Panc1 (cell line): ENCODE results near the gene ANKMY1. TPM values are rescaled to one million over a fixed set of nuclear protein-coding genes. Genes with fewer than 3 reads are reported as not detected.

Experiments used
- ATAC-seq: fragments of 200-7000 bp; cut with Tn5 transposase; 2 replicates; pipeline ENCODE4 v1.9.1; 2020; ENCODE audit warnings: mild to moderate bottlenecking, moderate library complexity
- BruUV-seq: library from RNA; stranded (reverse); fragments of 400-500 nt; replicated peaks from 2 replicates; lab custom pipeline; 2021; lab: Mats Ljungman, UMichigan
- CTCF ChIA-PET: fragments of 300-600 bp; sonication (Branson Sonifier 250); formaldehyde crosslinking; loops from one replicate; lab custom pipeline; 2022; ENCODE audit warnings: antibody characterized with exemption; lab: Charles Lee
- POLR2A ChIA-PET: fragments of 300-600 bp; sonication (Branson Sonifier 250); formaldehyde crosslinking; loops from one replicate; lab custom pipeline; 2022; ENCODE audit warnings: antibody characterized with exemption; lab: Charles Lee
- DNase-seq: peaks from one replicate; pipeline ENCODE4 v3.0.0-alpha.2; 2010; ENCODE audit warnings: low read depth, low spot score
- H3K27ac ChIP-seq: 2 replicates; pipeline ENCODE4 v1.5.1; 2011; ENCODE audit warnings: mild to moderate bottlenecking, low read length, inconsistent platforms
- H3K27me3 ChIP-seq: fragments of 200-500 bp; sonication (Bioruptor generic); 2 replicates; pipeline ENCODE4 v1.6.0; 2014; ENCODE audit warnings: low read length, inconsistent platforms; ENCODE audit not compliant: control insufficient read depth, insufficient read depth
- H3K36me3 ChIP-seq: fragments of 200-500 bp; sonication (Bioruptor generic); 2 replicates; pipeline ENCODE4 v1.5.1; 2014; ENCODE audit warnings: inconsistent platforms, mild to moderate bottlenecking, low read length, moderate library complexity; ENCODE audit not compliant: control insufficient read depth, insufficient read depth
- H3K4me1 ChIP-seq: 2 replicates; pipeline ENCODE4 v1.5.1; 2011; ENCODE audit warnings: inconsistent platforms, mild to moderate bottlenecking, low read length, moderate library complexity; ENCODE audit not compliant: control insufficient read depth, insufficient read depth
- H3K4me3 ChIP-seq, 2 experiments: 2 replicates each; pipeline ENCODE4 v1.5.1; 2011 to 2012; ENCODE audit warnings: low read depth in 2 of 2, low read length in 2 of 2, mild to moderate bottlenecking in 2 of 2, inconsistent platforms in 1 of 2, moderate library complexity in 1 of 2
- H3K9me3 ChIP-seq: fragments of 200-500 bp; sonication (Bioruptor generic); 2 replicates; pipeline ENCODE4 v1.5.1; 2014; ENCODE audit warnings: low read depth, mild to moderate bottlenecking, inconsistent platforms, low read length, moderate library complexity; ENCODE audit not compliant: control insufficient read depth, insufficient read depth
- CTCF ChIP-seq: fragments of 450-650 bp; IDR thresholded peaks from 2 replicates; pipeline ENCODE4 v1.5.1; 2017; ENCODE audit warnings: mild to moderate bottlenecking
- POLR2AphosphoS5 ChIP-seq: IDR thresholded peaks from 2 replicates; pipeline ENCODE4 v1.6.1; 2012; ENCODE audit warnings: mild to moderate bottlenecking, low read depth, low read length, moderate library complexity
- SIN3A ChIP-seq: IDR thresholded peaks from 2 replicates; pipeline ENCODE4 v1.6.1; 2012; ENCODE audit warnings: low read depth, mild to moderate bottlenecking, low read length, moderate library complexity, borderline replicate concordance; ENCODE audit not compliant: insufficient read depth
- TCF7L2 ChIP-seq: IDR thresholded peaks from 2 replicates; pipeline ENCODE4 v1.6.1; 2011; ENCODE audit warnings: mild to moderate bottlenecking, low read depth, low read length, inconsistent platforms
- in situ Hi-C: cut with HindIII; loops from 2 replicates; pipeline ENCODE4 v1.10.0; 2016; ENCODE audit warnings: low sequenced_read_pairs, low pct_unique_long_range_greater_than_20kb
- intact Hi-C: fragments of 100-400 bp; cut with micrococcal nuclease; formaldehyde crosslinking; loops from one replicate; pipeline ENCODE4 v1.10.0; 2022; ENCODE audit not compliant: unreplicated experiment
- total RNA-seq: library from RNA; stranded (reverse); gene quantifications from one replicate; pipeline ENCODE4 v1.2.1, GENCODE V29; 2021; ENCODE audit not compliant: unreplicated experiment
- TF ChIP-seq, protein P1 (sequence below), 2 experiments: IDR thresholded peaks; 2 replicates each; pipeline ENCODE4 v1.6.1; 2011 to 2012; ENCODE audit warnings: low read depth in 2 of 2, control low read depth in 1 of 2, low read length in 1 of 2, mild to moderate bottlenecking in 1 of 2, moderate library complexity in 1 of 2; ENCODE audit not compliant: insufficient read depth in 1 of 2

Gene ANKMY1
- total RNA-seq, 1 experiment from 2014 or later, result 19.5 TPM

DNA sequence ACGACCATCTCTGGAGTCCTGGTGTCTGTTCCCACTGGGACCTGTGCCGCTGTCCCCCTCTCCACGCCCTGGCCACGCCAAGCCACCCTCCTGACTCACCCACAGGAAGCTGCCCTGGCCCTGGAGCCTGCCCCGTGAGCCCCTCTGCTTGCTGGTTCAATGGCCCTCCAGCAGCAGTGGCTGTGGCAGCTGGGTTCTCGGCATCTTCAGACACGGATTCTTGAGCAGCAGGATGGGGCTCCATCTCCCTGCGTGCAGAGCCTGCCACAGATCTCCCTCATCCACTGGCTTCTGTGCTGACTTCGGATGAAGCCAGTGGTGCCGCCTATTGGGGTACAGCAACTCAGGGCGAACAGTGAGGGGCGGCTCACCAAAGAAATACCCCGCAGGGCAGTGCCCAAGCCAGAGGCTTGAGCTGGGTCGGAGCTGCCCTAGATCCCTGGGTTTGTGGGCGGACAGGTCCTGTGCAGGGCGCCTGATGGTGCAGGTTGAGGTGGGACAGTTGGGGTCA lies 42.7 kb upstream of the ANKMY1 start:
- Histone ChIP-seq H3K9me3 (no peaks in the 10 kb centered on the region), H3K27ac (no peak overlapping the region), H3K27me3 (no peaks in the 10 kb centered on the region), H3K36me3 (no peaks in the 10 kb centered on the region), H3K4me3 (no peak overlapping the region), H3K4me1 (0 out of 2 replicates have a peak, but pooled peaks cover 4% of the 10 kb centered on the region)
- no TSS peak for BruUV-seq
- in situ Hi-C loops, result no loop called here
- intact Hi-C loops, result no loop called here
- POLR2A ChIA-PET, result no interaction called here
- ATAC-seq (no peak), DNase-seq (no peak)
- TF ChIP-seq TCF7L2 (no peak), SIN3A (no peak), CTCF (no peak)
- TF ChIP-seq, protein P1, sequence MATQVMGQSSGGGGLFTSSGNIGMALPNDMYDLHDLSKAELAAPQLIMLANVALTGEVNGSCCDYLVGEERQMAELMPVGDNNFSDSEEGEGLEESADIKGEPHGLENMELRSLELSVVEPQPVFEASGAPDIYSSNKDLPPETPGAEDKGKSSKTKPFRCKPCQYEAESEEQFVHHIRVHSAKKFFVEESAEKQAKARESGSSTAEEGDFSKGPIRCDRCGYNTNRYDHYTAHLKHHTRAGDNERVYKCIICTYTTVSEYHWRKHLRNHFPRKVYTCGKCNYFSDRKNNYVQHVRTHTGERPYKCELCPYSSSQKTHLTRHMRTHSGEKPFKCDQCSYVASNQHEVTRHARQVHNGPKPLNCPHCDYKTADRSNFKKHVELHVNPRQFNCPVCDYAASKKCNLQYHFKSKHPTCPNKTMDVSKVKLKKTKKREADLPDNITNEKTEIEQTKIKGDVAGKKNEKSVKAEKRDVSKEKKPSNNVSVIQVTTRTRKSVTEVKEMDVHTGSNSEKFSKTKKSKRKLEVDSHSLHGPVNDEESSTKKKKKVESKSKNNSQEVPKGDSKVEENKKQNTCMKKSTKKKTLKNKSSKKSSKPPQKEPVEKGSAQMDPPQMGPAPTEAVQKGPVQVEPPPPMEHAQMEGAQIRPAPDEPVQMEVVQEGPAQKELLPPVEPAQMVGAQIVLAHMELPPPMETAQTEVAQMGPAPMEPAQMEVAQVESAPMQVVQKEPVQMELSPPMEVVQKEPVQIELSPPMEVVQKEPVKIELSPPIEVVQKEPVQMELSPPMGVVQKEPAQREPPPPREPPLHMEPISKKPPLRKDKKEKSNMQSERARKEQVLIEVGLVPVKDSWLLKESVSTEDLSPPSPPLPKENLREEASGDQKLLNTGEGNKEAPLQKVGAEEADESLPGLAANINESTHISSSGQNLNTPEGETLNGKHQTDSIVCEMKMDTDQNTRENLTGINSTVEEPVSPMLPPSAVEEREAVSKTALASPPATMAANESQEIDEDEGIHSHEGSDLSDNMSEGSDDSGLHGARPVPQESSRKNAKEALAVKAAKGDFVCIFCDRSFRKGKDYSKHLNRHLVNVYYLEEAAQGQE (IDR thresholded peaks at IDR 0.05; ENCODE audit: insufficient read depth in 1 of 2, low read depth in 2 of 2, low read length in 1 of 2), result no peak
- CTCF ChIA-PET, result no interaction called here

DNA sequence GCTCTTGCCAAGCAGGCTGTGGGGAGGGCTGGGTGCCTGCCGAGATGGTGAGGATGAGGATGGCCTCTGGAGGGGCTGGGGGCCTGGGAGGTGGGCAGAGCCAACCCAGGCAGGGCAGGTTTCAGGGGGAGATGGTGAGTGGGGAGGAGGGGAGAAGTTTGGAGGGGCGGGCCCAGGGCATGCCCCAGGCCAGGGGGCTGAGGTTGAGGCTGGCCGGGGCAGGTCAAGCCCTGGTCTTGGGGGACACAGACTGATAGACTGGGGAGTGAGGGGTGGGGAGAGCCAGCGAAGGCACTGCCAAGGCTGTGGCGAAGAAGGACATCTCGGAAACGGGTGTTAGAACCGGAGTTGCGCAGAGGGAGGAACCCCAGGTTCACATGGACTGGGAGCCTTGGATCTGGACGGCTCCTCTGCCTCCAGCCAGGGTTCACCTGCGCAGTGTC lies 41.4 kb upstream of the ANKMY1 start:
- intact Hi-C loops, result no loop called here
- POLR2A ChIA-PET, result no interaction called here
- CTCF ChIA-PET, result no interaction called here
- Histone ChIP-seq H3K27ac (no peak overlapping the region), H3K4me1 (0 out of 2 replicates have a peak, but pooled peaks cover under 1% of the 10 kb centered on the region), H3K27me3 (no peaks in the 10 kb centered on the region), H3K4me3 (no peak overlapping the region), H3K9me3 (no peaks in the 10 kb centered on the region), H3K36me3 (no peaks in the 10 kb centered on the region)
- BruUV-seq, result no TSS peak
- DNase-seq (no peak), ATAC-seq (no peak)
- in situ Hi-C loops, result no loop called here
- TF ChIP-seq, protein P1 (IDR thresholded peaks at IDR 0.05; ENCODE audit: insufficient read depth in 1 of 2, low read depth in 2 of 2, low read length in 1 of 2), result no peak
- TF ChIP-seq SIN3A, result no peak
- TF ChIP-seq POLR2AphosphoS5, result no peak
- no peak for TF ChIP-seq CTCF
- TF ChIP-seq TCF7L2, result no peak
